ENCODE results near the gene IDH3A. TPM values are rescaled to one million over a fixed set of nuclear protein-coding genes. Genes with fewer than 3 reads are reported as not detected.

IDH3A gene
- polyA plus RNA-seq, 1 donor = 62.4 TPM

DNA sequence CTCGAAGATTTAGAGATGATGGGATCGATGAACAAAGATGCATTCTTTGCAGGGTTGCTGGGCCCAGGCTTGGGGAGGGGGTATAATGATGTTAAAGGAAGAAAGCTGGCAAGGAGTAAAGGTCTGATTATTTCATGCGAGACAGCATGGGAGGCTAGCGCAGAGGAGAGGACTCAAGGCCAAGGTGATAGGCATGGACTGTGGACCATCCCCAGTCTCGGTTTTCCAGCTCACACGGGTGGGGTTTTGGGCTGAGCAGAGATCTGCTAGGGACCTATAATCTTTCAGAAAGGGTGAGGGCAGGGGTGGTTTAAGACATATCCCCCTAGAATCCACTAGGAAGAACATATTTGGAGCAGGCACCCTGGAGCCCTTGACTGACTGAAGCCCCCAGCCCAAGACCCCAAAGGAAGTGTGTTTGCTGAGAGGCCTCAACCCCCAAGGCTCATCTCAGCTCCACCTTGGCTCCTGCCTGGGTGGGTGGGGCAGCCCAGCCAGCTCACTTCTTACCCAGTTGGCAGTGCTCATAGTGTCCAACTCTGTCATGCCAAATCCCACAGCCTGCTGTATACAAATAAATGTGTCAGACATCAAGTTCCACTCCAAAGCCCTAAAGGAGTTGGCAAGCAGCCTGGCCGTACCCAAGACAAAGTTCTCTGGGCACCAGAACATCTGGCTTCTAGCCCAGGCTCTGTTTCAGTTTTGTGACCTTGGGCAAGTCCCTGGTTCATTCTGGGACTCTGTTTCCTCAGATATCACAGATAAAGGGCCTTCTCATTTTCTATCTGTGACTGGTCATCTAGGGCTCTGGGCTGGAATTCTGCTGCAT, 67.3 kb downstream of the IDH3A start:
- no peak for DNase-seq

DNA sequence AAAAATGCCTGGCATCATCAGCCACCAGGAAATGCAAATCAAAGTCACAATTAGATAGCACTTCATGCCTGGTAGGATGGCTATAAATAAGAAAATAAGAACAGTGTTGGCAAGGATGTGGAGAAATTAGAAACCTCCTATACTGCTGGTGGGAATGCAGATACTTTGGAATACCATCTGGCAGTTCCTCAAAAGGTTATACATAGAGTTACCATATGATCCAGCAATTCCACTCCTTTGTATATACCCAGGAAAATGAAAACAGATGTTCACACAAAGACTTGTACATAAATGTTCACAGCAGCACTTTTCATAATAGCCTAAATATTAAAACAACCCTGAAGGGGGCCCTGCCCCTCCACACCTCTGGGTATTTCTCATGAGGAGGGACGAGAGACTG, 71.6 kb downstream of the IDH3A start:
- no peak for DNase-seq

Other genes starting within 250 kb of the IDH3A start
- 30.8 TPM for gene TBC1D2B, start 71.7 kb upstream of the IDH3A start, polyA plus RNA-seq (ENCODE audit: insufficient read length)
- 0.98 TPM for gene SH2D7, start 56.8 kb upstream of the IDH3A start, polyA plus RNA-seq (ENCODE audit: insufficient read length)
- gene CIB2, start 17.9 kb upstream of the IDH3A start, polyA plus RNA-seq (ENCODE audit: insufficient read length) = 35.2 TPM
- 1.4 TPM for gene ACSBG1, start 85.2 kb downstream of the IDH3A start, polyA plus RNA-seq (ENCODE audit: insufficient read length)
- 37.6 TPM for gene DNAJA4, start 115.2 kb downstream of the IDH3A start, polyA plus RNA-seq (ENCODE audit: insufficient read length)
- gene SKIC8, start 150.2 kb downstream of the IDH3A start, polyA plus RNA-seq (ENCODE audit: insufficient read length) = 131 TPM
- 32.3 TPM for gene CRABP1, start 191.0 kb downstream of the IDH3A start, polyA plus RNA-seq (ENCODE audit: insufficient read length)

Data from left kidney (tissue), 2 donors.